ENCODE data around the gene MFSD6L. TPM values are rescaled to one million over a fixed set of nuclear protein-coding genes. Genes with fewer than 3 reads are reported as not detected.
A peak's percentile ranks its signal among the peaks of the same experiment; 100 is the strongest.

MFSD6L gene
- polyA plus RNA-seq, 3 donors: 0.08 to 0.37 TPM; not detected in 1

DNA sequence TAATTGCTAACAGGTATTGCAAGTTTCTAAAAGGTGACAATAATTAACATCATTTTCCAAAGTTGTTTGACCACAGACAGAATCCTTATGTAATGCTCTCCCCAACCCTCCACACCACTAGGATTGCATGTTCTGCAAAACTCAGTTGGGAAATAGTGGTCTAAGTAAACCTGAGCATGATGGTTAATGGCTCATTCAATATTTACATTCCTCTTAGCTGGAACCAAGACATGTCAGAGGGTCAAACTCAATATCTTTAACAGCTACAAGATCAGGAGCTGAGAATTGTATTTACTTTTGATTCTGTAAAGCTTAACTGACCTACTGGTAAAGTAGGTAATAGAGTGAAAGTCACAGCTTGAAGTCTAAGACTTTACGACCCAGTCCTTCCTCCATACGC lies 10.2 kb downstream of the MFSD6L start:
- no peaks in the 10 kb centered on the region for H4K20me1 ChIP-seq (ENCODE audit: insufficient read depth, low read length)

DNA sequence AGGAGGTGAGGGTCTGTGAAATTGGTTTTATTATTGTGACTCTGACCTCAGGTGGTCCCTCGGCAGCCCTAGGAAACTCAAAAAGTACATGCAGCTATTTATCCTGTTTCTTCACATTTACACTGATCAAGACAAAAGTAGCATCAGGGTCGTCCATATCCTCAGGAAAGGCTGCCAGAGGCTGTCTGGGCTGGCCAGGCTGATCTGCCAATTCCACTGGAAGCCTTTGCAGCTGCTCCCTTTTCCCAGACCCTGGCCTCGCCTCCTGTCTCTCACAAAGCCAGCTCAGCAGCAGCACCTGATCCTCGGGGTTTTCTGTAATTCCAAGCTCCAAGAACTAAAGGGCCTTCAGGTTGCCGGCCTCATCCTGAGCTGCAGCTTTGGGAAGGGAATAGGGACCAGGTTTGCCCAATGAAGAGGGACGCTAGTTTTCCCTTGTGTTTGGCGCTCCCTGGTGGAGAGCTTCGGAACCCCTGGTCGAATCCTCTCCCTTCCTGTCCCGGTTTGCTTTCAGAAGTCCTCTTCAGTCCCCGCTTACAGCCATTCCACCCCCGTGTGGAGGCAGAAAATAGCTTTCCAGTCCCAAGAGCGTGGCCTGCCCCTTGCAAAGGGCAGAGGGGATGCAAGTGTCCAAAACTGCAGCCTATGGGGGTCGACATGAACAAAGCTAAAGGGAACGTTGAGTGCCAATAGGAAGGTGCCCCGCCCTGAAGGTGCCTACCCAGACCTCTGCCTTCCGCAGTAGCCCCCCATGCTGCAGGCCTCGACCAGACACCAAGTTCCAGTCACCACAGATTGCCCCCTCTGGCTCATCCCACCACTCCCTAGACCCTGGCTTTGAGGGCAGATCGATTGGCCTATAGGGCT lies 13.4 kb downstream of the MFSD6L start:
- H3K4me1 Mint-ChIP-seq: peaks cover 27% of the 10 kb centered on the region
- no peaks in the 10 kb centered on the region for H3K27me3 Mint-ChIP-seq (ENCODE audit: low read depth in 3 of 3)
- H3K4me3 Mint-ChIP-seq: peak overlapping the region in 1 of 2 donors; percentile 51
- Histone ChIP-seq H2AFZ (ENCODE audit: insufficient read depth, low read depth, low read length, poor library complexity, severe bottlenecking) (peak overlapping the region; percentile 71), H3K4me1 (ENCODE audit: control insufficient read depth in 1 of 2, insufficient read depth in 2 of 2, low read length in 2 of 2) (peaks cover 19 to 28% of the 10 kb centered on the region in 2 donors), H3K36me3 (replicated peaks in 1 of 2; ENCODE audit: control insufficient read depth in 1 of 2, insufficient read depth in 2 of 2, low read length in 2 of 2) (no peaks in the 10 kb centered on the region), H3K9me3 (replicated peaks in 1 of 2; ENCODE audit: control insufficient read depth in 1 of 2, insufficient read depth in 1 of 2, low read length in 2 of 2) (no peaks in the 10 kb centered on the region), H3K27ac (ENCODE audit: low read depth in 1 of 2, low read length in 2 of 2) (no peak overlapping the region), H3K9ac (ENCODE audit: insufficient read depth, low read length, poor library complexity, severe bottlenecking) (no peak overlapping the region), H3K79me2 (ENCODE audit: insufficient read depth, low read length) (no peaks in the 10 kb centered on the region), H3K27me3 (ENCODE audit: control insufficient read depth in 2 of 2, insufficient read depth in 2 of 2, low read length in 2 of 2) (no peaks in the 10 kb centered on the region), H3K4me2 (replicated peaks; ENCODE audit: extremely low read depth, low read length, poor library complexity, severe bottlenecking) (peak overlapping the region; percentile 56), H3K4me3 (replicated peaks in 1 of 3; ENCODE audit: low read depth in 2 of 3, low read length in 3 of 3) (no peak overlapping the region), H4K20me1 (ENCODE audit: insufficient read depth, low read length) (no peaks in the 10 kb centered on the region)
- H3K9me3 Mint-ChIP-seq: peaks cover 0 to 2% (median 0%) of the 10 kb centered on the region in 7 donors
- no peak overlapping the region for H3K27ac Mint-ChIP-seq
- 46% methylated on average over 10 of the region's 19 CpGs for WGBS (ENCODE audit: insufficient coverage)
- peak; percentile 42 to 72 (median 64) for DNase-seq
- intact Hi-C loops (cut with micrococcal nuclease): loop anchor here in 1 of 2 donors (10.0 kb wide), 1 partner anchor 401 kb away; the partner anchor contains the start of gene RPL26
- TF ChIP-seq, protein P1, sequence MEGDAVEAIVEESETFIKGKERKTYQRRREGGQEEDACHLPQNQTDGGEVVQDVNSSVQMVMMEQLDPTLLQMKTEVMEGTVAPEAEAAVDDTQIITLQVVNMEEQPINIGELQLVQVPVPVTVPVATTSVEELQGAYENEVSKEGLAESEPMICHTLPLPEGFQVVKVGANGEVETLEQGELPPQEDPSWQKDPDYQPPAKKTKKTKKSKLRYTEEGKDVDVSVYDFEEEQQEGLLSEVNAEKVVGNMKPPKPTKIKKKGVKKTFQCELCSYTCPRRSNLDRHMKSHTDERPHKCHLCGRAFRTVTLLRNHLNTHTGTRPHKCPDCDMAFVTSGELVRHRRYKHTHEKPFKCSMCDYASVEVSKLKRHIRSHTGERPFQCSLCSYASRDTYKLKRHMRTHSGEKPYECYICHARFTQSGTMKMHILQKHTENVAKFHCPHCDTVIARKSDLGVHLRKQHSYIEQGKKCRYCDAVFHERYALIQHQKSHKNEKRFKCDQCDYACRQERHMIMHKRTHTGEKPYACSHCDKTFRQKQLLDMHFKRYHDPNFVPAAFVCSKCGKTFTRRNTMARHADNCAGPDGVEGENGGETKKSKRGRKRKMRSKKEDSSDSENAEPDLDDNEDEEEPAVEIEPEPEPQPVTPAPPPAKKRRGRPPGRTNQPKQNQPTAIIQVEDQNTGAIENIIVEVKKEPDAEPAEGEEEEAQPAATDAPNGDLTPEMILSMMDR (IDR thresholded peaks at IDR 0.05): peak; percentile 93
- no peaks in the 10 kb centered on the region for H3K36me3 Mint-ChIP-seq

More for the DNA sequence above, 10.2 kb downstream of the MFSD6L start:
- peaks cover 36% of the 10 kb centered on the region for H3K4me1 Mint-ChIP-seq
- H3K4me3 Mint-ChIP-seq: no peak overlapping the region
- H3K27me3 Mint-ChIP-seq (ENCODE audit: low read depth in 3 of 3): peaks cover 0 to 4% (median 0%) of the 10 kb centered on the region in 3 donors
- H3K9me3 Mint-ChIP-seq: peaks cover 0 to 12% (median 7%) of the 10 kb centered on the region in 7 donors
- H3K27ac ChIP-seq (ENCODE audit: low read depth in 1 of 2, low read length in 2 of 2): no peak overlapping the region
- intact Hi-C loops (cut with micrococcal nuclease): loop anchor here in 1 of 2 donors (10.0 kb wide), 1 partner anchor 404 kb away; the partner anchor contains the start of gene RPL26
- no peaks in the 10 kb centered on the region for H3K79me2 ChIP-seq (ENCODE audit: insufficient read depth, low read length)
- H3K27me3 ChIP-seq (ENCODE audit: control insufficient read depth in 2 of 2, insufficient read depth in 2 of 2, low read length in 2 of 2): no peaks in the 10 kb centered on the region
- no peak overlapping the region for H3K27ac Mint-ChIP-seq
- peaks cover 0 to 6% of the 10 kb centered on the region in 2 donors for H3K9me3 ChIP-seq (replicated peaks in 1 of 2; ENCODE audit: control insufficient read depth in 1 of 2, insufficient read depth in 1 of 2, low read length in 2 of 2)
- no peak overlapping the region for H3K9ac ChIP-seq (ENCODE audit: insufficient read depth, low read length, poor library complexity, severe bottlenecking)
- H3K4me3 ChIP-seq (replicated peaks in 1 of 3; ENCODE audit: low read depth in 2 of 3, low read length in 3 of 3): no peak overlapping the region
- DNase-seq: no peak
- H3K4me1 ChIP-seq (ENCODE audit: control insufficient read depth in 1 of 2, insufficient read depth in 2 of 2, low read length in 2 of 2): peaks cover 30 to 45% of the 10 kb centered on the region in 2 donors
- H3K36me3 ChIP-seq (replicated peaks in 1 of 2; ENCODE audit: control insufficient read depth in 1 of 2, insufficient read depth in 2 of 2, low read length in 2 of 2): no peaks in the 10 kb centered on the region
- H3K4me2 ChIP-seq (replicated peaks; ENCODE audit: extremely low read depth, low read length, poor library complexity, severe bottlenecking): no peak overlapping the region
- WGBS (ENCODE audit: insufficient coverage): no CpG with 5 or more reads among the region's 2 CpGs
- TF ChIP-seq, protein P1 (IDR thresholded peaks at IDR 0.05): no peak
- no peak overlapping the region for H2AFZ ChIP-seq (ENCODE audit: insufficient read depth, low read depth, low read length, poor library complexity, severe bottlenecking)
- peaks cover 4 to 6% of the 10 kb centered on the region in 2 donors for H3K36me3 Mint-ChIP-seq
